KMS-11 (cell line): ENCODE data around the gene SMARCD3.

Source experiments
- H2AFZ ChIP-seq: fragments of 200-600 bp; sonication (generic); 2 replicates; pipeline ENCODE4 v1.6.1; 2016; ENCODE audit warnings: antibody characterized with exemption, mixed run types, low read depth
- H3K27ac ChIP-seq: fragments of 200-600 bp; sonication (generic); 2 replicates; pipeline ENCODE4 v1.6.1; 2016; ENCODE audit warnings: mild to moderate bottlenecking, mixed run types
- H3K27me3 ChIP-seq: fragments of 200-600 bp; sonication (generic); 2 replicates; pipeline ENCODE4 v1.6.1; 2017; ENCODE audit warnings: mild to moderate bottlenecking, low read depth, mixed run types, moderate library complexity; ENCODE audit not compliant: insufficient read depth
- H3K36me3 ChIP-seq: fragments of 200-600 bp; sonication (generic); 2 replicates; pipeline ENCODE4 v1.6.1; 2017; ENCODE audit warnings: mild to moderate bottlenecking, mixed run types; ENCODE audit not compliant: insufficient read depth
- H3K4me1 ChIP-seq: fragments of 200-600 bp; sonication (generic); 2 replicates; pipeline ENCODE4 v1.6.1; 2016; ENCODE audit warnings: mild to moderate bottlenecking, low read depth, mixed run types; ENCODE audit not compliant: poor library complexity, severe bottlenecking
- H3K4me2 ChIP-seq: fragments of 200-600 bp; sonication (generic); 2 replicates; pipeline ENCODE4 v1.7.0; 2016; ENCODE audit warnings: mild to moderate bottlenecking, mixed run types
- H3K4me3 ChIP-seq: fragments of 200-600 bp; sonication (generic); IDR thresholded peaks from 2 replicates; pipeline ENCODE4 v1.6.1; 2017; ENCODE audit warnings: low read depth, low read length, mixed read lengths; ENCODE audit not compliant: insufficient read depth
- H3K79me2 ChIP-seq: fragments of 200-600 bp; sonication (generic); 2 replicates; pipeline ENCODE4 v1.6.1; 2016; ENCODE audit warnings: low read depth, mixed run types; ENCODE audit not compliant: insufficient read depth
- H3K9ac ChIP-seq: fragments of 200-600 bp; sonication (generic); 2 replicates; pipeline ENCODE4 v1.6.1; 2016; ENCODE audit warnings: mild to moderate bottlenecking, mixed run types
- H4K20me1 ChIP-seq: fragments of 200-600 bp; sonication (generic); 2 replicates; pipeline ENCODE4 v1.6.1; 2016; ENCODE audit warnings: mild to moderate bottlenecking, mixed run types; ENCODE audit not compliant: insufficient read depth
- TF ChIP-seq, protein P1 (sequence below): fragments of 200-600 bp; sonication (generic); conservative IDR thresholded peaks from 2 replicates; pipeline ENCODE4 v1.6.1; 2017; ENCODE audit warnings: low read depth, mild to moderate bottlenecking, antibody characterized with exemption, low read length, moderate library complexity, mixed read lengths

Gene SMARCD3

DNA sequence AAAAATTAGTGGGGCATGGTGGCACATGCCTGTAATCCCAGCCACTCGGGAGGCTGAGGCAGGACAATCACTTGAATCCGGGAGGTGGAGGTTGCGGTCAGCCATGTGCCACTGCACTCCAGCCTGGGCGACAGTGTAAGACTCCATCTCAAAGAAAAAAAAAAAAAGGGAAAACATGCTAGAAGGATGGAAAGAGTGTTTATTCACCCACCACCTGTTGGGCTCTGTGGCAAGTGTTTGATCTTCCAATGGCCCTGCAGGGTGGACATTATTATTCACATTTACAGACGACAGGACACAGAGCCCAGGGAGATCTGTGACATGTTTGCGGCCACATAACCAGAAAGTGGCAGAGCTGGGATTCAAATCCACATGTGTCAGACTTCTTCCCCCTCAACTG, 33.2 kb upstream of the SMARCD3 start:
- no peak overlapping the region for H3K27ac ChIP-seq
- no peak overlapping the region for H3K9ac ChIP-seq
- no peak overlapping the region for H3K4me2 ChIP-seq
- peaks cover 7% of the 10 kb centered on the region; the same call in 1 of the 2 replicates for H3K27me3 ChIP-seq
- H3K4me3 ChIP-seq: no peak overlapping the region
- TF ChIP-seq, protein P1, sequence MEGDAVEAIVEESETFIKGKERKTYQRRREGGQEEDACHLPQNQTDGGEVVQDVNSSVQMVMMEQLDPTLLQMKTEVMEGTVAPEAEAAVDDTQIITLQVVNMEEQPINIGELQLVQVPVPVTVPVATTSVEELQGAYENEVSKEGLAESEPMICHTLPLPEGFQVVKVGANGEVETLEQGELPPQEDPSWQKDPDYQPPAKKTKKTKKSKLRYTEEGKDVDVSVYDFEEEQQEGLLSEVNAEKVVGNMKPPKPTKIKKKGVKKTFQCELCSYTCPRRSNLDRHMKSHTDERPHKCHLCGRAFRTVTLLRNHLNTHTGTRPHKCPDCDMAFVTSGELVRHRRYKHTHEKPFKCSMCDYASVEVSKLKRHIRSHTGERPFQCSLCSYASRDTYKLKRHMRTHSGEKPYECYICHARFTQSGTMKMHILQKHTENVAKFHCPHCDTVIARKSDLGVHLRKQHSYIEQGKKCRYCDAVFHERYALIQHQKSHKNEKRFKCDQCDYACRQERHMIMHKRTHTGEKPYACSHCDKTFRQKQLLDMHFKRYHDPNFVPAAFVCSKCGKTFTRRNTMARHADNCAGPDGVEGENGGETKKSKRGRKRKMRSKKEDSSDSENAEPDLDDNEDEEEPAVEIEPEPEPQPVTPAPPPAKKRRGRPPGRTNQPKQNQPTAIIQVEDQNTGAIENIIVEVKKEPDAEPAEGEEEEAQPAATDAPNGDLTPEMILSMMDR: no peak
- no peak overlapping the region for H2AFZ ChIP-seq
- no peaks in the 10 kb centered on the region for H3K36me3 ChIP-seq
- H3K4me1 ChIP-seq: no peaks in the 10 kb centered on the region
- H3K79me2 ChIP-seq: no peaks in the 10 kb centered on the region
- no peaks in the 10 kb centered on the region for H4K20me1 ChIP-seq

DNA sequence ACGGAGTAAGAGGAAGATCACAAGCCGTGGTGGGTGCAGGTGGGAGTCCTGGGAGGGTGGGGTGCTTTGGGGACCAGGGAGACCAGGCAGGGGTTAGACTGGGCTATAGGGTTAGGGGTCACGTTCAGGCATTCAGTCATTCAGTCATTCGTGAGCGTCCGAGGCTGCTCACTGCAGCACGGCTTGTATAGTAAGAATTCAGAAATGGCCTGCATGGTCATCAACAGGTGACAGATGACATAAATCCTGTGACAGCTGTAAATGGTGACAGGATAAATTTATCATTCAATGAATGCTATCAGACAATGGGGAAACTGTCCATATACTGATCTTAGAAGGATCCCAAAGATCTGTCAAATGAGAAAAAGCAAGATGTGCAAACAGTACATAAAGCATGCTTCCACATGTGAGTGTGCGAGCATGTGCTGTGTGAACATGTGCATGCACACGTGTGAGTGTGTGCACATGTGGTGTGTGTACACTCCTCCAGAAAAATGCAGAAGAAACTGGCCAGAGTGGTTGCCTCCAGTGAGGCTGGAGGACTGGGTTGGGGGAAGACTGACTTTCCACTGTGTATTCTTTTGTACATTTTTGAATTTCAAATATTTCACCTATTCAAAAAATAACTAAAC, 32.0 kb upstream of the SMARCD3 start:
- H3K4me1 ChIP-seq: no peaks in the 10 kb centered on the region
- H3K27ac ChIP-seq: no peak overlapping the region
- H3K4me3 ChIP-seq: no peak overlapping the region
- no peaks in the 10 kb centered on the region for H3K79me2 ChIP-seq
- H3K27me3 ChIP-seq: peaks cover 11% of the 10 kb centered on the region; the same call in 1 of the 2 replicates
- TF ChIP-seq, protein P1: no peak
- H3K9ac ChIP-seq: no peak overlapping the region
- H3K4me2 ChIP-seq: no peak overlapping the region
- no peaks in the 10 kb centered on the region for H3K36me3 ChIP-seq
- no peaks in the 10 kb centered on the region for H4K20me1 ChIP-seq
- H2AFZ ChIP-seq: no peak overlapping the region

DNA sequence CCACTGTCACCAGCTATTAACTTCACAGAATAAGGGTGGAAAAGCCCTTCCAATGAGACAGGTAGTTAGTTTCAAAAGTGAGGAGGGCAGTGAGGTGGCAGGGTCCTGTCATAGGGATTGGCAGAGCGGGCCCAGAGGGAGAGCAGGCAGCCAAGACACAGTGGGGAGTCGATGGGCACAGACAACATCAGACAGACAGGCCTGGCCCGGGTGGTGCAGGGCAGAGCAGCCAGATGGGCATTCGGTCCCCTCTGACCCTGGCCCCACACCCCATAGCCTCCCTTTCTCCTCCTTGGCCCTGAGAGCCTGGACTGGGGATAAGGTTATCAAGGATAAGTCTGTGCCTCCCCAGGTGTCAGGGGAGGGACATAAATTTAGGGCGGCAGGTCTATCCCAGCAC, 31.4 kb upstream of the SMARCD3 start:
- no peaks in the 10 kb centered on the region for H4K20me1 ChIP-seq
- no peak overlapping the region for H3K27ac ChIP-seq
- H3K79me2 ChIP-seq: no peaks in the 10 kb centered on the region
- H3K27me3 ChIP-seq: peaks cover 8% of the 10 kb centered on the region; the same call in 1 of the 2 replicates
- H3K9ac ChIP-seq: no peak overlapping the region
- H3K36me3 ChIP-seq: no peaks in the 10 kb centered on the region
- no peak overlapping the region for H3K4me2 ChIP-seq
- H3K4me1 ChIP-seq: no peaks in the 10 kb centered on the region
- no peak overlapping the region for H3K4me3 ChIP-seq
- no peak overlapping the region for H2AFZ ChIP-seq
- TF ChIP-seq, protein P1: no peak

DNA sequence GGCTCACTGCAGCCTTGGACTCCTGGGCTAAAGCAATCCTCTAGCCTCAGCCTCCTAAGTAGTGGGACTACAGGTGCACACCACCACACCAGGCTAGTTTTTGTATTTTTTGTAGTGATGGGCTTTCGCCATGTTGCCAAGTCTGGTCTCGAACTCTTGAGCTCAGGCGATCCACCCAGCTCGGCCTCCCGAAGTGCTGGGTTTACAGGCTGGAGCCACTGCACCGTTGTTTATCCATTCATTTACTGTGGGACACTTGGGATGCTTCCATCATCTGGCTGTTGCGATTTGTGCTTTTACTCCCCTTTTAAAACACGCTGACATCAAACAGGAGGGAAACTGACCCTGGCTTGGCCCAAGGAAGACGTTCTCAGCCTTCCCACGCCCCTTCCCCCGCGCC, 30.5 kb upstream of the SMARCD3 start:
- H3K9ac ChIP-seq: no peak overlapping the region
- H2AFZ ChIP-seq: no peak overlapping the region
- H3K4me1 ChIP-seq: no peaks in the 10 kb centered on the region
- TF ChIP-seq, protein P1: no peak
- H3K79me2 ChIP-seq: no peaks in the 10 kb centered on the region
- no peaks in the 10 kb centered on the region for H3K36me3 ChIP-seq
- H3K27ac ChIP-seq: no peak overlapping the region
- H3K4me3 ChIP-seq: no peak overlapping the region
- H4K20me1 ChIP-seq: no peaks in the 10 kb centered on the region
- H3K27me3 ChIP-seq: peaks cover 8% of the 10 kb centered on the region; the same call in 1 of the 2 replicates
- no peak overlapping the region for H3K4me2 ChIP-seq
